Inferior parietal cortex (tissue), 1 donor: ENCODE measurements around the gene SPON1.
A peak's percentile ranks its signal among the peaks of the same experiment; 100 is the strongest.
"Not testable (repeated sequence)": the region's sequence is repeated elsewhere in the genome, so short reads cannot be mapped to it uniquely, and the experiment has no call there.

Experiments used
- DNase-seq: peaks from one replicate; pipeline ENCODE4 v3.0.0-alpha.2; 2016; ENCODE audit errors: extremely low spot score

Gene SPON1

GRCh38 chr11:14124886-14125285 is 162.4 kb downstream of the SPON1 start:
- no peak for DNase-seq

GRCh38 chr11:14125529-14125928 is 163.0 kb downstream of the SPON1 start:
- DNase-seq, result no peak

GRCh38 chr11:14127679-14128078 is 165.2 kb downstream of the SPON1 start:
- DNase-seq, result no peak

GRCh38 chr11:14132312-14132711 is 169.8 kb downstream of the SPON1 start:
- no peak for DNase-seq

GRCh38 chr11:14133381-14133780 is 170.9 kb downstream of the SPON1 start:
- no peak for DNase-seq

GRCh38 chr11:14136561-14136960 is 174.0 kb downstream of the SPON1 start:
- no peak for DNase-seq

- no peak for DNase-seq
Measured at GRCh38 chr11:14137284-14137683, 174.8 kb downstream of the SPON1 start.

GRCh38 chr11:14140991-14141390 is 178.5 kb downstream of the SPON1 start:
- DNase-seq, result no peak

- no peak for DNase-seq
Measured at GRCh38 chr11:14141676-14142075, 179.2 kb downstream of the SPON1 start.

- DNase-seq, result no peak
Measured at GRCh38 chr11:14144934-14145333, 182.4 kb downstream of the SPON1 start.

GRCh38 chr11:14148653-14149273 is 186.2 kb downstream of the SPON1 start:
- peak; percentile 36 for DNase-seq

- no peak for DNase-seq
Measured at GRCh38 chr11:14149683-14150082, 187.2 kb downstream of the SPON1 start.

- no peak for DNase-seq
Measured at GRCh38 chr11:14150878-14151277, 188.4 kb downstream of the SPON1 start.

- DNase-seq, result not testable (repeated sequence)
Measured at GRCh38 chr11:14154103-14154502, 191.6 kb downstream of the SPON1 start.

GRCh38 chr11:14158393-14158792 is 195.9 kb downstream of the SPON1 start:
- no peak for DNase-seq

GRCh38 chr11:14163576-14163975 is 201.1 kb downstream of the SPON1 start:
- no peak for DNase-seq

- not testable (repeated sequence) for DNase-seq
Measured at GRCh38 chr11:14173679-14174078, 211.2 kb downstream of the SPON1 start.

- no peak for DNase-seq
Measured at GRCh38 chr11:14179116-14179820, 216.7 kb downstream of the SPON1 start.

- DNase-seq, result no peak
Measured at GRCh38 chr11:14181121-14181520, 218.6 kb downstream of the SPON1 start.

- no peak for DNase-seq
Measured at GRCh38 chr11:14182833-14183364, 220.4 kb downstream of the SPON1 start.

- no peak for DNase-seq
Measured at GRCh38 chr11:14184028-14184940, 221.8 kb downstream of the SPON1 start.

- no peak for DNase-seq
Measured at GRCh38 chr11:14185461-14185860, 222.9 kb downstream of the SPON1 start.
